K562 (cell line): Measurements from ENCODE around the gene TMEM184B. TPM values are rescaled to one million over a fixed set of nuclear protein-coding genes. Genes with fewer than 3 reads are reported as not detected.

Source experiments
- ATF1 ChIP-seq, 2 experiments: fragments of 450-650 bp in 1 of 2; IDR thresholded peaks; 2 replicates each; pipeline ENCODE4 v1.6.1; 2016; ENCODE audit warnings: missing compliant biosample characterization in 1 of 2, missing genetic modification characterization in 1 of 2
- ATF7 ChIP-seq: fragments of 450-650 bp; IDR thresholded peaks from 2 replicates; pipeline ENCODE4 v1.7.1; 2014; ENCODE audit warnings: mild to moderate bottlenecking, moderate library complexity
- ETV6 ChIP-seq, 3 experiments: fragments of 150-350 bp in 1 of 3; sonication (generic) in 1 of 3; formaldehyde crosslinking in 1 of 3; IDR thresholded peaks; 2 replicates each; pipeline versions ENCODE4 v1.6.1 to v1.8.0; 2014 to 2022; ENCODE audit warnings: borderline replicate concordance in 2 of 3, low read depth in 2 of 3, antibody characterized with exemption in 1 of 3, low read length in 1 of 3, mild to moderate bottlenecking in 1 of 3, missing genetic modification reagents in 1 of 3
- FOS ChIP-seq: IDR thresholded peaks from 3 replicates; pipeline ENCODE4 v1.6.1; 2011; ENCODE audit not compliant: insufficient read length; ENCODE audit errors: extremely low read depth
- HNRNPLL ChIP-seq: fragments of 200-400 bp; formaldehyde crosslinking; IDR thresholded peaks from 2 replicates; pipeline ENCODE4 v1.6.1; 2017; ENCODE audit warnings: low read length, low read depth, mild to moderate bottlenecking; ENCODE audit not compliant: poor library complexity, severe bottlenecking
- KHSRP ChIP-seq: fragments of 450-650 bp; IDR thresholded peaks from 2 replicates; pipeline ENCODE4 v1.6.1; 2017
- MAFG ChIP-seq: fragments of 450-650 bp; conservative IDR thresholded peaks from 2 replicates; pipeline ENCODE4 v1.6.1; 2016; ENCODE audit warnings: missing genetic modification characterization, missing compliant biosample characterization
- MYBL2 ChIP-seq, 2 experiments: fragments of 450-650 bp in 1 of 2; sonication (generic) in 1 of 2; formaldehyde crosslinking in 1 of 2; IDR thresholded peaks; 2 replicates each; pipeline versions ENCODE4 v1.6.1 to v1.8.1; 2017 to 2022; ENCODE audit warnings: borderline replicate concordance in 1 of 2, inconsistent platforms in 1 of 2, low read depth in 1 of 2, mild to moderate bottlenecking in 1 of 2, missing genetic modification reagents in 1 of 2, moderate library complexity in 1 of 2
- MYC ChIP-seq, 2 experiments: fragments of 250-450 bp in 1 of 2; sonication (Bioruptor Pico) in 1 of 2; IDR thresholded peaks; 2 replicates each; pipeline versions ENCODE4 v1.5.1 to v1.6.1; 2012 to 2021; ENCODE audit warnings: low read depth in 2 of 2, borderline replicate concordance in 1 of 2, improper control_type of control experiment in 1 of 2, low read length in 1 of 2, mild to moderate bottlenecking in 1 of 2, moderate library complexity in 1 of 2
- PML ChIP-seq: IDR thresholded peaks from 2 replicates; pipeline ENCODE4 v1.6.1; 2012; ENCODE audit warnings: low read length, inconsistent platforms
- POLR3A ChIP-seq: IDR thresholded peaks from 2 replicates; pipeline ENCODE4 v1.6.1; 2011; ENCODE audit warnings: borderline replicate concordance, mild to moderate bottlenecking, moderate library complexity; ENCODE audit not compliant: insufficient read length, insufficient read depth; ENCODE audit errors: extremely low read depth
- RAD51 ChIP-seq: fragments of 450-650 bp; IDR thresholded peaks from 2 replicates; pipeline ENCODE4 v1.7.1; 2016; ENCODE audit warnings: low read depth, mild to moderate bottlenecking, borderline replicate concordance
- RNF219 ChIP-seq: fragments of 250-450 bp; sonication (Bioruptor Pico); IDR thresholded peaks from 2 replicates; pipeline ENCODE4 v1.5.0; 2022; ENCODE audit warnings: mild to moderate bottlenecking
- TRIM25 ChIP-seq: fragments of 450-650 bp; IDR thresholded peaks from 2 replicates; pipeline ENCODE4 v1.7.0; 2016; ENCODE audit warnings: borderline replicate concordance
- UBTF ChIP-seq, 2 experiments: IDR thresholded peaks; 2 replicates each; pipeline ENCODE4 v1.6.1; 2012; ENCODE audit warnings: improper control_type of control experiment in 2 of 2, low read depth in 2 of 2, low read length in 2 of 2, borderline replicate concordance in 1 of 2
- ZKSCAN1 ChIP-seq: fragments of 150-350 bp; IDR thresholded peaks from 2 replicates; pipeline ENCODE4 v1.6.1; 2016; ENCODE audit warnings: low read depth, low read length
- ZNF232 ChIP-seq: sonication (generic); formaldehyde crosslinking; IDR thresholded peaks from 2 replicates; pipeline ENCODE4 v1.8.0; 2022; ENCODE audit warnings: mild to moderate bottlenecking, missing genetic modification reagents
- ZNF551 ChIP-seq: fragments of 250-450 bp; sonication (Bioruptor Pico); IDR thresholded peaks from 2 replicates; pipeline ENCODE4 v1.5.0; 2021; ENCODE audit warnings: mild to moderate bottlenecking, moderate library complexity
- ZNF644 ChIP-seq: fragments of 200-800 bp; sonication (Bioruptor generic); IDR thresholded peaks from 2 replicates; pipeline ENCODE4 v1.6.1; 2016; ENCODE audit warnings: low read depth, missing genetic modification characterization, missing compliant biosample characterization
- ZNF695 ChIP-seq: fragments of 450-650 bp; formaldehyde crosslinking; IDR thresholded peaks from 2 replicates; pipeline ENCODE4 v1.4.0; 2020; ENCODE audit warnings: mild to moderate bottlenecking, moderate library complexity
- ZNF77 ChIP-seq: fragments of 250-450 bp; sonication (Bioruptor Pico); IDR thresholded peaks from 2 replicates; pipeline ENCODE4 v1.5.0; 2020
- polyA plus RNA-seq, 8 experiments: library from polyadenylated mRNA; depleted of rRNA in 4 of 8; stranded (reverse) in 5 of 8; unstranded in 3 of 8; fragments of >200 nt; fragmentation: Nextera tagmentation in 2 of 8; fragmentation: Illumina TruSeq in 1 of 8; extraction: Ambion mirVana in 2 of 8; extraction: Trizol in 1 of 8; gene quantifications; 2 replicates each; pipeline versions ENCODE4 v1.2.1 to v1.2.3, GENCODE V29; 2011 to 2014; ENCODE audit warnings: inconsistent platforms in 1 of 8, missing spikeins in 1 of 8
- total RNA-seq, 7 experiments: library from RNA; depleted of rRNA in 6 of 7; stranded (reverse); fragments of >200 nt in 6 of 7; fragmentation: Illumina TruSeq in 2 of 7; extraction: Trizol in 2 of 7; gene quantifications; 2 replicates each; pipeline versions ENCODE4 v1.2.1 to v1.2.3, GENCODE V29; 2011 to 2021; ENCODE audit warnings: low replicate concordance in 1 of 7

Gene TMEM184B
- total and polyA plus RNA-seq, 9 of the 15 experiments (the other 6 are each of a cell fraction or from before 2014, with no cell fraction given): 0.31 to 25.1 (median 6.2) TPM

- peak; percentile 19; the same call in 1 of the 2 replicates for TF ChIP-seq RAD51
- no peak for TF ChIP-seq ATF1 (CRISPR knock-in tag; IDR thresholded peaks at IDR 0.05)
- no peak for TF ChIP-seq ATF1 (tag; IDR thresholded peaks at IDR 0.05)
- TF ChIP-seq MYC (IDR thresholded peaks at IDR 0.05; ENCODE audit: low read depth, low read length): peak; percentile 96
- no peak for TF ChIP-seq MYC (CRISPR knock-in tag; IDR thresholded peaks at IDR 0.05; ENCODE audit: borderline replicate concordance, low read depth)
- TF ChIP-seq ZKSCAN1: no peak
- no peak for TF ChIP-seq ZNF77
- peak; percentile 35; the same call in 1 of the 2 replicates for TF ChIP-seq ATF7
- peak; percentile 47 for TF ChIP-seq HNRNPLL
- no peak for TF ChIP-seq FOS
- TF ChIP-seq ZNF695 (CRISPR knock-in tag): no peak
- TF ChIP-seq ZNF232 (CRISPR knock-in tag): no peak
- TF ChIP-seq UBTF (IDR thresholded peaks at IDR 0.05; ENCODE audit: borderline replicate concordance in 1 of 2, low read depth in 2 of 2, low read length in 2 of 2): peak; percentile 16 to 74; a peak in 2 of 4 replicates
- TF ChIP-seq RNF219 (CRISPR knock-in tag): no peak
- TF ChIP-seq ZNF644 (tag): no peak
- TF ChIP-seq KHSRP: no peak
- no peak for TF ChIP-seq PML
- no peak for TF ChIP-seq MAFG (tag)
- TF ChIP-seq MYBL2 (IDR thresholded peaks at IDR 0.05; ENCODE audit: low read depth): no peak
- TF ChIP-seq MYBL2 (CRISPR knock-in tag; IDR thresholded peaks at IDR 0.05; ENCODE audit: borderline replicate concordance): no peak
- TF ChIP-seq POLR3A: no peak
- no peak for TF ChIP-seq ETV6 (IDR thresholded peaks at IDR 0.05; ENCODE audit: borderline replicate concordance in 1 of 2, low read depth in 2 of 2, low read length in 1 of 2)
- no peak for TF ChIP-seq ETV6 (CRISPR knock-in tag; IDR thresholded peaks at IDR 0.05; ENCODE audit: borderline replicate concordance)
- TF ChIP-seq TRIM25: no peak
- TF ChIP-seq ZNF551: no peak
Observed at GRCh38 chr22:38317995-38318715, 45.3 kb upstream of the TMEM184B start (continued).
